Sigmoid colon (tissue), 4 donors: ENCODE results near the gene NRG3.

Experiments used
- CTCF ChIP-seq, 4 experiments: fragments of 450-650 bp in 3 of 4; fragments of 200-600 bp in 1 of 4; IDR thresholded peaks; one replicate each; pipeline ENCODE4 v1.5.1; 2016 to 2019; ENCODE audit warnings: antibody characterized with exemption in 4 of 4, mild to moderate bottlenecking in 3 of 4, moderate library complexity in 2 of 4
- POLR2A ChIP-seq, 2 donors: fragments of 450-650 bp; IDR thresholded peaks; one replicate each; pipeline ENCODE4 v1.6.1; 2016; ENCODE audit warnings: antibody characterized with exemption in 2 of 2, mild to moderate bottlenecking in 2 of 2, moderate library complexity in 2 of 2
- POLR2AphosphoS5 ChIP-seq, 4 donors: sonication (generic); formaldehyde crosslinking; IDR thresholded peaks; one replicate each; pipeline ENCODE4 v1.6.1; 2017; ENCODE audit warnings: antibody characterized with exemption in 4 of 4

- TF ChIP-seq CTCF (IDR thresholded peaks at IDR 0.05) = no peak
- no peak for TF ChIP-seq POLR2AphosphoS5 (IDR thresholded peaks at IDR 0.05)
- no peak for TF ChIP-seq POLR2A (IDR thresholded peaks at IDR 0.05)
These were observed 863.6 kb downstream of the NRG3 start for GRCh38 chr10:82738592-82738991.
